SU-DHL-6 (cell line): ENCODE data around the gene MOCS3.

Experiments used
- H2AFZ ChIP-seq: fragments of 200-600 bp; sonication (generic); 2 replicates; pipeline ENCODE4 v1.6.1; 2014; ENCODE audit warnings: low read depth, mild to moderate bottlenecking, moderate library complexity, mixed read lengths, antibody characterized with exemption, low read length; ENCODE audit not compliant: severe bottlenecking
- H3F3A ChIP-seq: fragments of 200-600 bp; shearing (Covaris generic); 2 replicates; pipeline ENCODE4 v1.6.0; 2016; ENCODE audit warnings: antibody characterized with exemption, mild to moderate bottlenecking; ENCODE audit not compliant: insufficient read depth
- H3K27ac ChIP-seq: fragments of 200-600 bp; sonication (generic); 2 replicates; pipeline ENCODE4 v1.5.1; 2016; ENCODE audit warnings: low read depth, mild to moderate bottlenecking, low read length, moderate library complexity, mixed read lengths
- H3K27me3 ChIP-seq: fragments of 200-600 bp; sonication (generic), shearing (Covaris generic); 2 replicates; pipeline ENCODE4 v1.6.0; 2014; ENCODE audit warnings: mild to moderate bottlenecking, low read length
- H3K36me3 ChIP-seq: fragments of 200-600 bp; sonication (generic); 2 replicates; pipeline ENCODE4 v1.6.1; 2014; ENCODE audit warnings: mild to moderate bottlenecking, low read length, mixed read lengths
- H3K4me2 ChIP-seq: fragments of 300-600, 200-600 bp; shearing (Covaris generic), sonication (generic); 2 replicates; pipeline ENCODE4 v1.6.0; 2014; ENCODE audit warnings: low read length, low read depth, mild to moderate bottlenecking; ENCODE audit not compliant: poor library complexity, severe bottlenecking
- H3K4me3 ChIP-seq: fragments of 200-600 bp; sonication (generic); 2 replicates; pipeline ENCODE4 v1.5.1; 2014; ENCODE audit warnings: antibody characterized with exemption, low read length, mild to moderate bottlenecking, mixed read lengths; ENCODE audit not compliant: insufficient read depth, poor library complexity, severe bottlenecking
- H3K79me2 ChIP-seq: fragments of 200-600 bp; sonication (generic); 2 replicates; pipeline ENCODE4 v1.6.1; 2014; ENCODE audit warnings: mild to moderate bottlenecking, low read length, moderate library complexity; ENCODE audit not compliant: insufficient read depth
- H3K9ac ChIP-seq: fragments of 200-600 bp; sonication (generic); 2 replicates; pipeline ENCODE4 v1.7.0; 2014; ENCODE audit warnings: mild to moderate bottlenecking, low read length
- H3K9me2 ChIP-seq: fragments of 200-600 bp; sonication (generic); replicated peaks from 2 replicates; pipeline ENCODE4 v1.6.1; 2014; ENCODE audit warnings: low read length; ENCODE audit not compliant: insufficient read depth
- H3K9me3 ChIP-seq: fragments of 200-600 bp; sonication (generic); 2 replicates; pipeline ENCODE4 v1.6.1; 2014; ENCODE audit warnings: low read length, mixed read lengths; ENCODE audit not compliant: insufficient read depth
- H4K20me1 ChIP-seq: fragments of 200-600 bp; sonication (generic); 2 replicates; pipeline ENCODE4 v1.6.1; 2014; ENCODE audit warnings: low read depth, mild to moderate bottlenecking, antibody characterized with exemption, low read length, moderate library complexity, mixed read lengths
- CTCF ChIP-seq: fragments of 200-600 bp; sonication (generic); IDR thresholded peaks from one replicate; pipeline ENCODE4 v1.5.1; 2017; ENCODE audit warnings: antibody characterized with exemption, mild to moderate bottlenecking, low read length, moderate library complexity; ENCODE audit not compliant: insufficient read depth, poor library complexity, severe bottlenecking
- EZH2phosphoT487 ChIP-seq: fragments of 200-600 bp; sonication (generic), shearing (Covaris generic); conservative IDR thresholded peaks from 2 replicates; pipeline ENCODE4 v1.6.1; 2018; ENCODE audit warnings: mild to moderate bottlenecking, antibody characterized with exemption, low read length, moderate library complexity, mixed read lengths

Gene MOCS3

GRCh38 chr20:50983321-50983720 is 24.7 kb downstream of the MOCS3 start:
- Histone ChIP-seq H3K9me3 (no peaks in the 10 kb centered on the region), H3K4me3 (no peak overlapping the region), H3K4me2 (no peak overlapping the region), H3K79me2 (no peaks in the 10 kb centered on the region), H3K9ac (no peak overlapping the region), H4K20me1 (no peaks in the 10 kb centered on the region), H2AFZ (no peak overlapping the region), H3K9me2 (no peaks in the 10 kb centered on the region), H3K27ac (no peak overlapping the region), H3K27me3 (no peaks in the 10 kb centered on the region), H3F3A (no peaks in the 10 kb centered on the region), H3K36me3 (no peaks in the 10 kb centered on the region)
- TF ChIP-seq EZH2phosphoT487 (no peak), CTCF (no peak)

GRCh38 chr20:50987493-50988210 is 29.0 kb downstream of the MOCS3 start:
- Histone ChIP-seq H4K20me1 (no peaks in the 10 kb centered on the region), H3K9me3 (no peaks in the 10 kb centered on the region), H2AFZ (peak overlapping the region; percentile 46), H3K79me2 (no peaks in the 10 kb centered on the region), H3K4me2 (no peak overlapping the region), H3K9ac (no peak overlapping the region), H3K27me3 (no peaks in the 10 kb centered on the region), H3K36me3 (no peaks in the 10 kb centered on the region), H3K9me2 (no peaks in the 10 kb centered on the region), H3F3A (no peaks in the 10 kb centered on the region), H3K27ac (no peak overlapping the region), H3K4me3 (no peak overlapping the region)
- TF ChIP-seq CTCF (peak; percentile 57), EZH2phosphoT487 (no peak)

- Histone ChIP-seq H3K9me3 (no peaks in the 10 kb centered on the region), H3K36me3 (no peaks in the 10 kb centered on the region), H3K4me3 (no peak overlapping the region), H3K9ac (no peak overlapping the region), H4K20me1 (no peaks in the 10 kb centered on the region), H3K79me2 (no peaks in the 10 kb centered on the region), H2AFZ (no peak overlapping the region), H3F3A (no peaks in the 10 kb centered on the region), H3K9me2 (no peaks in the 10 kb centered on the region), H3K27me3 (no peaks in the 10 kb centered on the region; the same call in 1 of the 2 replicates), H3K27ac (no peak overlapping the region), H3K4me2 (no peak overlapping the region)
- TF ChIP-seq EZH2phosphoT487 (no peak), CTCF (no peak)
Measured at GRCh38 chr20:50991076-50991475, 32.5 kb downstream of the MOCS3 start.
